Middle frontal gyrus (tissue), 1 donor: ENCODE measurements around the gene SLC6A6.

Experiments used
- DNase-seq: peaks from one replicate; pipeline ENCODE4 v3.0.0-alpha.2; 2015; ENCODE audit warnings: low spot score; ENCODE audit errors: extremely low spot score

Gene SLC6A6

GRCh38 chr3:14536837-14537589, 134.6 kb downstream of the SLC6A6 start:
- no peak for DNase-seq

GRCh38 chr3:14537590-14538450, 135.4 kb downstream of the SLC6A6 start:
- DNase-seq = no peak

- DNase-seq = no peak
Observed at GRCh38 chr3:14538451-14539088, 136.2 kb downstream of the SLC6A6 start.
